Caco-2 (cell line): ENCODE results near the gene ATP5MC2. TPM values are rescaled to one million over a fixed set of nuclear protein-coding genes. Genes with fewer than 3 reads are reported as not detected.

ENCODE experiments used
- BruUV-seq: library from RNA; stranded (reverse); fragments of 400-500 nt; replicated peaks from 2 replicates; lab custom pipeline; 2021; lab: Mats Ljungman, UMichigan
- CTCF ChIA-PET: fragments of 300-600 bp; sonication (Branson Sonifier 250); formaldehyde crosslinking; loops from one replicate; lab custom pipeline; 2022; ENCODE audit warnings: antibody characterized with exemption; lab: Charles Lee
- POLR2A ChIA-PET: fragments of 300-600 bp; sonication (Branson Sonifier 250); formaldehyde crosslinking; loops from one replicate; lab custom pipeline; 2022; ENCODE audit warnings: antibody characterized with exemption; lab: Charles Lee
- DNase-seq, 2 experiments: peaks; one replicate each; pipeline versions ENCODE4 v3.0.0 to v3.0.0-alpha.2; 2020 to 2022
- H3K27me3 ChIP-seq: replicated peaks from 2 replicates; pipeline ENCODE4 v1.6.0; 2011; ENCODE audit warnings: low read length; ENCODE audit not compliant: control insufficient read depth, insufficient read depth
- H3K36me3 ChIP-seq: 2 replicates; pipeline ENCODE4 v1.5.1; 2011; ENCODE audit warnings: low read length; ENCODE audit not compliant: control insufficient read depth, insufficient read depth
- H3K4me1 ChIP-seq: fragments of 250-450 bp; sonication (Bioruptor Pico); 2 replicates; pipeline ENCODE4 v1.5.1; 2020; ENCODE audit warnings: mild to moderate bottlenecking
- H3K4me3 ChIP-seq: 2 replicates; pipeline ENCODE4 v1.5.1; 2011; ENCODE audit warnings: low read depth, mild to moderate bottlenecking, control low read depth, low read length
- H3K9me3 ChIP-seq: fragments of 250-450 bp; sonication (Bioruptor Pico); 2 replicates; pipeline ENCODE4 v1.5.1; 2020; ENCODE audit warnings: mild to moderate bottlenecking, moderate library complexity
- H3K27ac Mint-ChIP-seq: one replicate; pipeline ENCODE4 v1.8.0; 2022; ENCODE audit warnings: mixed read lengths; ENCODE audit not compliant: unreplicated experiment
- H3K27me3 Mint-ChIP-seq: one replicate; pipeline ENCODE4 v1.8.0; 2022; ENCODE audit warnings: mixed read lengths; ENCODE audit not compliant: insufficient read depth, unreplicated experiment
- H3K36me3 Mint-ChIP-seq: one replicate; pipeline ENCODE4 v1.8.0; 2022; ENCODE audit warnings: mild to moderate bottlenecking, mixed read lengths; ENCODE audit not compliant: insufficient read depth, unreplicated experiment
- H3K4me1 Mint-ChIP-seq: one replicate; pipeline ENCODE4 v1.8.0; 2022; ENCODE audit warnings: low read depth, mixed read lengths; ENCODE audit not compliant: unreplicated experiment
- H3K4me3 Mint-ChIP-seq: one replicate; pipeline ENCODE4 v1.8.0; 2022; ENCODE audit warnings: mild to moderate bottlenecking, moderate library complexity, mixed read lengths; ENCODE audit not compliant: unreplicated experiment
- H3K9me3 Mint-ChIP-seq: one replicate; pipeline ENCODE4 v1.8.0; 2022; ENCODE audit warnings: mixed read lengths; ENCODE audit not compliant: unreplicated experiment
- intact Hi-C: fragments of 100-400 bp; cut with micrococcal nuclease; formaldehyde crosslinking; loops from one replicate; pipeline ENCODE4 v1.10.0; 2022; ENCODE audit not compliant: unreplicated experiment
- total RNA-seq: library from RNA; stranded (reverse); gene quantifications from 2 replicates; pipeline ENCODE4 v1.2.3, GENCODE V29; 2022
- TF ChIP-seq, protein P1 (sequence below), 2 experiments: fragments of 200-600 bp in 1 of 2; IDR thresholded peaks; 1 replicate in 1 of 2; 2 replicates in 1 of 2; pipeline versions ENCODE4 v1.5.1 to v1.8.0; 2011 to 2022; ENCODE audit warnings: antibody characterized with exemption in 1 of 2, control low read depth in 1 of 2, inconsistent platforms in 1 of 2, low read depth in 1 of 2, low read length in 1 of 2, mild to moderate bottlenecking in 1 of 2, moderate library complexity in 1 of 2; ENCODE audit not compliant: insufficient read depth in 1 of 2, severe bottlenecking in 1 of 2, unreplicated experiment in 1 of 2

Gene ATP5MC2
- total RNA-seq, 1 experiment from 2014 or later, result 160 TPM

DNA sequence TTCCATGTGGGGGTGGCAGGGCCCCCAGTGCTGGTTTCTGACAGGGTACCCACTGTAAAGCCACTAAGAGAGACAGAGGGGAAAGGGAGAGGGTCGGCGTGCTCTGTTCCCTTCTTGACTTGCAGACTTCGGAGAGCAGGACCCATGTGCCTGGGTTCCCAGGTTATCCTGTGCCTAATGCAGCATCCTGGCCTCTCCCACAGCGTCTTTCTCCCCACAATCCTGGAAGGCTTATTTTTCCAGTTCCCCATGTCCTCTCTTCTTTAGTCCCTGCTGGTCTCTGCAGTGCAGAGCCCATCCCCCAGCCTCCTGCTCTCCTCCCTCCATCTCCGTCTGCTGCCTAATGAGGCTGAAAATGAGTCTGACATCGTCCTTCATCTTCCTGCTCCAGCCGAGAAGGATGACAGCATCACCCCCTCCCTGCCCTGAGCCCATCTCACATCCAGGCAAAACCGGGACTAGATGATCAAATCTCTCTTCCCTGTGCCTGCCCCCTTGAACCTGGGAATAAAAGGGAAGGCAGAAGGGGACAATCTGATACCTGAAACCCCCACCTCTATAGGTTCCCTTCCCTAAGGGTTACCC, 36.3 kb upstream of the ATP5MC2 start:
- CTCF ChIA-PET, result no interaction called here
- POLR2A ChIA-PET, result no interaction called here
- BruUV-seq, result no TSS peak
- Mint-ChIP-seq H3K27me3 (peaks cover 17% of the 10 kb centered on the region), H3K4me1 (no peaks in the 10 kb centered on the region), H3K27ac (no peak overlapping the region), H3K9me3 (no peaks in the 10 kb centered on the region), H3K4me3 (no peak overlapping the region), H3K36me3 (no peaks in the 10 kb centered on the region)
- intact Hi-C loops, result no loop called here
- TF ChIP-seq, protein P1, sequence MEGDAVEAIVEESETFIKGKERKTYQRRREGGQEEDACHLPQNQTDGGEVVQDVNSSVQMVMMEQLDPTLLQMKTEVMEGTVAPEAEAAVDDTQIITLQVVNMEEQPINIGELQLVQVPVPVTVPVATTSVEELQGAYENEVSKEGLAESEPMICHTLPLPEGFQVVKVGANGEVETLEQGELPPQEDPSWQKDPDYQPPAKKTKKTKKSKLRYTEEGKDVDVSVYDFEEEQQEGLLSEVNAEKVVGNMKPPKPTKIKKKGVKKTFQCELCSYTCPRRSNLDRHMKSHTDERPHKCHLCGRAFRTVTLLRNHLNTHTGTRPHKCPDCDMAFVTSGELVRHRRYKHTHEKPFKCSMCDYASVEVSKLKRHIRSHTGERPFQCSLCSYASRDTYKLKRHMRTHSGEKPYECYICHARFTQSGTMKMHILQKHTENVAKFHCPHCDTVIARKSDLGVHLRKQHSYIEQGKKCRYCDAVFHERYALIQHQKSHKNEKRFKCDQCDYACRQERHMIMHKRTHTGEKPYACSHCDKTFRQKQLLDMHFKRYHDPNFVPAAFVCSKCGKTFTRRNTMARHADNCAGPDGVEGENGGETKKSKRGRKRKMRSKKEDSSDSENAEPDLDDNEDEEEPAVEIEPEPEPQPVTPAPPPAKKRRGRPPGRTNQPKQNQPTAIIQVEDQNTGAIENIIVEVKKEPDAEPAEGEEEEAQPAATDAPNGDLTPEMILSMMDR (IDR thresholded peaks at IDR 0.05; ENCODE audit: insufficient read depth in 1 of 2, low read depth in 1 of 2, low read length in 1 of 2, severe bottlenecking in 1 of 2, unreplicated experiment in 1 of 2), result no peak
- H3K4me3 ChIP-seq, result no peak overlapping the region
- H3K27me3 ChIP-seq, result no peaks in the 10 kb centered on the region; the same call in none of the 2 replicates
- H3K36me3 ChIP-seq, result no peaks in the 10 kb centered on the region
- no peaks in the 10 kb centered on the region for H3K9me3 ChIP-seq
- DNase-seq, result no peak
- no peaks in the 10 kb centered on the region for H3K4me1 ChIP-seq

DNA sequence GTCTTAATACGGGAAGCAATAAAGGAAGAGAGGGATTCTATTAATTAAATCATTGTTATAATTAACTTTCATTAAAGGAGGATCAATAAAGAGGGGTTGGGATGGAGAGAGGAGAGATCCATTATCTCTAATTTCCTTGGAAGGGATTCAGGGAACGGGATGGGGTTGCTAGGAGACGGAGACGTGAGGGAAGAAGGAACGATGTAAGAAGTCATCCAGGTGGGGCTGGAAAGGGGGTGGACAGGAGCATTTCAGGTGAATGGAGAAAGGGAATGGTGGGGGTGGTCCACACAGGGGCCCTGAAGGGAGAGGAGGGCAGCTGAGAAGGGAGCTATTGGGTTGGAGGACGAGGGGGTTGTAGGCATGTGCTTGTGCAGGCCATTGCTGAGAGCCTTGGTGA, 34.2 kb upstream of the ATP5MC2 start:
- intact Hi-C loops, result no loop called here
- H3K36me3 Mint-ChIP-seq, result no peaks in the 10 kb centered on the region
- Histone ChIP-seq H3K27me3 (no peaks in the 10 kb centered on the region; the same call in none of the 2 replicates), H3K9me3 (no peaks in the 10 kb centered on the region), H3K36me3 (no peaks in the 10 kb centered on the region), H3K4me3 (no peak overlapping the region), H3K4me1 (no peaks in the 10 kb centered on the region)
- no peak overlapping the region for H3K27ac Mint-ChIP-seq
- no peak overlapping the region for H3K4me3 Mint-ChIP-seq
- peaks cover 22% of the 10 kb centered on the region for H3K27me3 Mint-ChIP-seq
- no TSS peak for BruUV-seq
- TF ChIP-seq, protein P1 (IDR thresholded peaks at IDR 0.05; ENCODE audit: insufficient read depth in 1 of 2, low read depth in 1 of 2, low read length in 1 of 2, severe bottlenecking in 1 of 2, unreplicated experiment in 1 of 2), result no peak
- DNase-seq, result no peak
- no peaks in the 10 kb centered on the region for H3K9me3 Mint-ChIP-seq
- H3K4me1 Mint-ChIP-seq, result no peaks in the 10 kb centered on the region
- ChIA-PET CTCF (interaction anchor here (0.9 kb wide), 1 partner anchor 47 kb away, joined by 4 read pairs; no protein-coding TSS in a partner anchor), POLR2A (no interaction called here)

DNA sequence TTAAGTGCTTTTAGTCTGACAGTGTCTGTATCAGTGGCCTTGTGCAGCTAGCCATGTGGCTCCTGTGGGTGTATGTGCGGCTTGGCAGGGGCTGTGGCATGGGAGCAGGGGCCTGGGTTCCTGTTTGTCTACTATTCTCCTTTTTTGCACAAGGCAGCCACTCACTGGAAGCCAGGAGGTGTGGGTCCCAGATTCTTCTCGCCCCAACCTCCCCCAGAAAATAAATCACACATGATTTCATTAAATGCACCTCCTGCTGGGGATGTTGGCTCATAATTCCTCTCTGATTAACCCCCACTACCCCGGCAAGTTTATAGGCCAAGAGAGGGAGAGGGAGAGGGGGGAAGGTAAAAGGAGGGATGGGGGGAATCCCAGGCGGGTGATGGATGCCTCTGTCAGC, 33.8 kb upstream of the ATP5MC2 start:
- ChIA-PET POLR2A (no interaction called here), CTCF (interaction anchor here (0.9 kb wide), 1 partner anchor 48 kb away, joined by 4 read pairs; no protein-coding TSS in a partner anchor)
- Mint-ChIP-seq H3K4me3 (no peak overlapping the region), H3K27ac (no peak overlapping the region), H3K4me1 (no peaks in the 10 kb centered on the region), H3K36me3 (no peaks in the 10 kb centered on the region), H3K27me3 (peaks cover 22% of the 10 kb centered on the region), H3K9me3 (no peaks in the 10 kb centered on the region)
- Histone ChIP-seq H3K4me1 (no peaks in the 10 kb centered on the region), H3K36me3 (no peaks in the 10 kb centered on the region), H3K27me3 (no peaks in the 10 kb centered on the region; the same call in none of the 2 replicates), H3K4me3 (no peak overlapping the region), H3K9me3 (no peaks in the 10 kb centered on the region)
- BruUV-seq, result no TSS peak
- intact Hi-C loops, result no loop called here
- no peak for DNase-seq
- TF ChIP-seq, protein P1 (IDR thresholded peaks at IDR 0.05; ENCODE audit: insufficient read depth in 1 of 2, low read depth in 1 of 2, low read length in 1 of 2, severe bottlenecking in 1 of 2, unreplicated experiment in 1 of 2), result no peak
